Osteocyte (in vitro differentiated cells): ENCODE data around the gene THUMPD3. TPM values are rescaled to one million over a fixed set of nuclear protein-coding genes. Genes with fewer than 3 reads are reported as not detected.
A peak's percentile ranks its signal among the peaks of the same experiment; 100 is the strongest.

Experiments used
- DNase-seq: peaks from one replicate; pipeline ENCODE4 v3.0.0; 2021; ENCODE audit warnings: mixed read lengths; ENCODE audit not compliant: unreplicated experiment; ENCODE audit errors: extremely low spot score
- H3K27ac Mint-ChIP-seq: one replicate; pipeline ENCODE4 v1.8.0; 2021; ENCODE audit warnings: mild to moderate bottlenecking, mixed read lengths; ENCODE audit not compliant: unreplicated experiment
- H3K27me3 Mint-ChIP-seq: one replicate; pipeline ENCODE4 v1.8.0; 2021; ENCODE audit warnings: mixed read lengths; ENCODE audit not compliant: unreplicated experiment
- H3K36me3 Mint-ChIP-seq: one replicate; pipeline ENCODE4 v1.8.0; 2021; ENCODE audit warnings: mixed read lengths; ENCODE audit not compliant: unreplicated experiment
- H3K4me1 Mint-ChIP-seq: one replicate; pipeline ENCODE4 v1.8.0; 2021; ENCODE audit warnings: mixed read lengths; ENCODE audit not compliant: unreplicated experiment
- H3K4me3 Mint-ChIP-seq: one replicate; pipeline ENCODE4 v1.8.0; 2021; ENCODE audit warnings: mild to moderate bottlenecking, moderate library complexity, mixed read lengths; ENCODE audit not compliant: unreplicated experiment
- H3K9me3 Mint-ChIP-seq: one replicate; pipeline ENCODE4 v1.8.0; 2021; ENCODE audit warnings: mixed read lengths; ENCODE audit not compliant: unreplicated experiment
- CTCF ChIP-seq: fragments of 200-600 bp; sonication (generic); IDR thresholded peaks from 2 replicates; pipeline ENCODE4 v1.5.0; 2021; ENCODE audit warnings: antibody characterized with exemption, mild to moderate bottlenecking, moderate library complexity
- total RNA-seq: library from RNA; stranded (reverse); gene quantifications from 2 replicates; pipeline ENCODE4 v1.2.1, GENCODE V29; 2021

The THUMPD3 gene
- total RNA-seq, 1 donor from 2014 or later: 45.4 TPM

DNA sequence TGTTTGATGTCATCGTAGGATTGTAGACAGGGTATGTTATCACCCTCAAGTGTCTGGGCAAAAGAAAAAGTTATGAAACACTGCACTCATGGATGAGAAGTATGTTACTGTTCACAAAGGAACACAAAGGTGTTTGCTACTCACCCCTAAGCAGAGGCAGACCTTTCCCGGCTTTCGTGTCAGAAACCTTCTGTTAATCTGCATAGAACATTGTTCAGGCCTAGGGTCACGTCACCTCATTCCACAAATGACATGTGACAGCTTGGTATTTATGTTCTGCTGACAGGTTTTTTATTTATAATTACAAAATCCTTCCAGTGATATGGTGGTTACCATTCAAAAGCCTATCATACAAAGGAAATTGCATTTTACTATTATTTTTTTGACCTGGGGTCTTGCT is 16.5 kb downstream of the THUMPD3 start:
- no peak for TF ChIP-seq CTCF

DNA sequence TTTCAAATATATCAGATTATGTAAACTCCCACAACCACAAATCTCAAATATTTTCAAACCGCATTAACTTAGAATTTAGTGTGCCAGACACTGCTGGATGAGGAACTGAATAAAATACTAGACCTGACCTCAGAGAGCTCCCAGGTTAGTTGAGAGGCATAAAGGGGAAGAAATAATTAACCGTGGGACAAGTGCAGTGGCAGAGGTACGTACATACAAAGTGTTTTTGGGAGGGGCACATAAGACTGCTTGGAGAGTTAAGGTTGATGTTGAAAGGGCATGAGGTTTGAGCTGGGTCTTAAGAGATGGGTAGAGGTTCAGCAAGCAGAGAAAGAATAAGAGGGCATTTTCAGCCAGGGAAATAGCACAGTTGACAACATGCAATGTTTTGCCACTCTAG is 17.2 kb downstream of the THUMPD3 start:
- no peak for DNase-seq
- peak overlapping the region; percentile 39 for H3K27ac Mint-ChIP-seq
- peaks cover 47% of the 10 kb centered on the region for H3K36me3 Mint-ChIP-seq
- H3K4me1 Mint-ChIP-seq: peaks cover 3% of the 10 kb centered on the region
- no peaks in the 10 kb centered on the region for H3K9me3 Mint-ChIP-seq
- TF ChIP-seq CTCF: no peak
- H3K4me3 Mint-ChIP-seq: no peak overlapping the region
- H3K27me3 Mint-ChIP-seq: no peaks in the 10 kb centered on the region

More for the DNA sequence above, 16.5 kb downstream of the THUMPD3 start:
- Mint-ChIP-seq H3K4me3 (no peak overlapping the region), H3K27ac (no peak overlapping the region), H3K4me1 (peaks cover 1% of the 10 kb centered on the region), H3K9me3 (no peaks in the 10 kb centered on the region), H3K27me3 (no peaks in the 10 kb centered on the region), H3K36me3 (peaks cover 48% of the 10 kb centered on the region)
- DNase-seq: no peak

- H3K27ac Mint-ChIP-seq: peak overlapping the region; percentile 9
- H3K36me3 Mint-ChIP-seq: peaks cover 48% of the 10 kb centered on the region
- no peak for DNase-seq
- TF ChIP-seq CTCF: no peak
- no peaks in the 10 kb centered on the region for H3K27me3 Mint-ChIP-seq
- H3K4me1 Mint-ChIP-seq: peaks cover 5% of the 10 kb centered on the region
- H3K9me3 Mint-ChIP-seq: no peaks in the 10 kb centered on the region
- H3K4me3 Mint-ChIP-seq: no peak overlapping the region
Measured at GRCh38 chr3:9384141-9384828, 21.4 kb downstream of the THUMPD3 start.

DNA sequence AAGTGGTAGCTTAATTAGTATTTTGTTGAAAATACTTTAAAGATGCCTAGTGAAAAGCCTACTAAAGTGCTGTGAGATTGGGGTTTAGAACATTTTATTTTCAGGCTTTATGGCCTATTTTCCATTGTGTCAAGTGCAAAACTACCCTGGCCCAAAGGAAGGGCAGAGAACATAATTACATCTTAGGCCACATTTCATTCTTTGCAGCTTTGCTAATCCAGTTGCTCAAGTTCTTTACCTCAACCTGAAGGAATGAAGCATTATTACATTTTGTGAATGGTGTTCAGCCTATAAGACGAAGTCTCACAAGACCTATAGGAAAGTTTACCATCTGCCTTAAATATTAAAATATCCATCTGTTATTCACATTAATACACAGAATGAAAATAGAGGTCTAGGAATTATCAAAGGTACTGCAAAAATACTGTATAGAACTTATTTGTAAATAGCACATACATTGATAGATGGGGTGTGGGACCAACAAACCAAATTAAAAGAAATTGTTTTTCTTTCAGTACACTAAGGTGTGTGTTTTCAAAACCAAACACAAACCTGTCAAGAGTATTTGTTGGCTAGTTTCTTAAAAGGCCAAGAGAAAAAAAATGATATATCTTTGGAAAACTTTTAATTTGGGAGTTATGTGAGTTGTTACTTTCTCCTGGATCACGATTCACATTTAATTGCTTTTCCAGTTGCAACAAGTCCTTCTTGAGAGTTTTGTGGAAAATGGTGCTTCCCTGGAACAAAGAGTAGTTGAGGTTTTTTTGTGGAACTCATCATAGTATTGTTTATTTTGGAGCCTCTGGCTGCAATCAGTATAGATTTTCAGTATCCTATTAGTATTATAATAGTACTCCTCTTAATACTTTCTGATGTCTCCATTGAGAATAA is 22.6 kb downstream of the THUMPD3 start:
- Mint-ChIP-seq H3K4me1 (peaks cover 5% of the 10 kb centered on the region), H3K4me3 (no peak overlapping the region), H3K9me3 (no peaks in the 10 kb centered on the region), H3K27me3 (no peaks in the 10 kb centered on the region), H3K36me3 (peaks cover 51% of the 10 kb centered on the region), H3K27ac (peak overlapping the region; percentile 10)
- TF ChIP-seq CTCF: no peak
- DNase-seq: no peak

GRCh38 chr3:9386078-9386459 is 23.2 kb downstream of the THUMPD3 start:
- peak overlapping the region; percentile 10 for H3K27ac Mint-ChIP-seq
- TF ChIP-seq CTCF: no peak
- no peaks in the 10 kb centered on the region for H3K9me3 Mint-ChIP-seq
- H3K36me3 Mint-ChIP-seq: peaks cover 54% of the 10 kb centered on the region
- H3K4me1 Mint-ChIP-seq: peaks cover 5% of the 10 kb centered on the region
- no peak overlapping the region for H3K4me3 Mint-ChIP-seq
- no peak for DNase-seq
- H3K27me3 Mint-ChIP-seq: no peaks in the 10 kb centered on the region
